Activated CD4-positive, alpha-beta T cell treated with anti-CD3 and anti-CD28 coated beads for 1 hour (primary cell): Measurements from ENCODE around the gene AMOTL1.

Experiments used
- DNase-seq: peaks from one replicate; pipeline ENCODE4 v3.0.0-alpha.2; 2020

Gene AMOTL1, protein sequence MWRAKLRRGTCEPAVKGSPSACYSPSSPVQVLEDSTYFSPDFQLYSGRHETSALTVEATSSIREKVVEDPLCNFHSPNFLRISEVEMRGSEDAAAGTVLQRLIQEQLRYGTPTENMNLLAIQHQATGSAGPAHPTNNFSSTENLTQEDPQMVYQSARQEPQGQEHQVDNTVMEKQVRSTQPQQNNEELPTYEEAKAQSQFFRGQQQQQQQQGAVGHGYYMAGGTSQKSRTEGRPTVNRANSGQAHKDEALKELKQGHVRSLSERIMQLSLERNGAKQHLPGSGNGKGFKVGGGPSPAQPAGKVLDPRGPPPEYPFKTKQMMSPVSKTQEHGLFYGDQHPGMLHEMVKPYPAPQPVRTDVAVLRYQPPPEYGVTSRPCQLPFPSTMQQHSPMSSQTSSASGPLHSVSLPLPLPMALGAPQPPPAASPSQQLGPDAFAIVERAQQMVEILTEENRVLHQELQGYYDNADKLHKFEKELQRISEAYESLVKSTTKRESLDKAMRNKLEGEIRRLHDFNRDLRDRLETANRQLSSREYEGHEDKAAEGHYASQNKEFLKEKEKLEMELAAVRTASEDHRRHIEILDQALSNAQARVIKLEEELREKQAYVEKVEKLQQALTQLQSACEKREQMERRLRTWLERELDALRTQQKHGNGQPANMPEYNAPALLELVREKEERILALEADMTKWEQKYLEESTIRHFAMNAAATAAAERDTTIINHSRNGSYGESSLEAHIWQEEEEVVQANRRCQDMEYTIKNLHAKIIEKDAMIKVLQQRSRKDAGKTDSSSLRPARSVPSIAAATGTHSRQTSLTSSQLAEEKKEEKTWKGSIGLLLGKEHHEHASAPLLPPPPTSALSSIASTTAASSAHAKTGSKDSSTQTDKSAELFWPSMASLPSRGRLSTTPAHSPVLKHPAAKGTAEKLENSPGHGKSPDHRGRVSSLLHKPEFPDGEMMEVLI

DNA sequence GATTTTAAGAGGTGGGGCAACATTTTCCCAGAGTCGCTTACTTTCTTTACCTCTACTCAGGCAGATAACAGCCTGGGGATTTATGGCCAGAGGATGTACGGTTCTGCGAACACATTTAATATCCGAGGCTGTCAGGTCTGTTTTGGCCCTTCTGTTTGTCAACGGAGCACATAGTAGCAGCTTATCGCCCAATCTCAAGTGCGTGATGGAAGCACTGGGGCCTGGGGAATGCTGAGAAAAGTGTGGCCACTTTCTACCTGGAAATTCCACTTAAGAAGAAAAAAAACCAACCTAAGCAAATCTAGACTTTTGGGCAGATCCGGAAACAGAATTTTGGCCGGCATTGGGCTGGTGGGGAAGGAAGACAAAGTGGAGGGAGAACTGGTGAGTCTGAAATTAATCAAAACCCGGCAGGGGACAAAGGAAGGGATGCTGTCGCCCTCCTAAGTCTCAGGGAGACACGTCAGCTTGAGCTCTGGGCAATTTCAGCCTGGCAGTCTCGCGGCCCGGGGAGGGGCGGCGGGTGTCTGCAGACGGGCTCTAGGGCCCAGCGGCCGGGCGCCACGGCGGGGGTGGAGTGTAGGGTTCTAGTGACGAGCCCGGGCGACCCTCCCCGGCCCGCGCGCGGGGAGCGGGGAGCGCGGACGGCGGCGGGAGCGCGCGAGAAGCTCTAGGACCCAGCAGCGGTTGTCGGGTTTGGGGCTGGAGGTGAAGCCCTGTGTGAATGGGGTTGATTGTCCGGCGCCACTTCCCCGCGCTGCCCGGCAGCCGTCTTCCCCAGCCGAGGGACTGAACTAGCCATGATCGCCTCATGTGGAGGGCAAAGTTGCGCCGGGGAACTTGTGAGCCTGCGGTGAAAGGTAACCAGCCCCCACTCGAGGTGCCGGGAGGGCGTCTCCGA is at the start of gene AMOTL1:
TSS of gene AMOTL1 (plus strand) at position 656 of the 901 bp plus-strand sequence. CDS start at position 812, 156 bp downstream.
- DNase-seq: no peak

DNA sequence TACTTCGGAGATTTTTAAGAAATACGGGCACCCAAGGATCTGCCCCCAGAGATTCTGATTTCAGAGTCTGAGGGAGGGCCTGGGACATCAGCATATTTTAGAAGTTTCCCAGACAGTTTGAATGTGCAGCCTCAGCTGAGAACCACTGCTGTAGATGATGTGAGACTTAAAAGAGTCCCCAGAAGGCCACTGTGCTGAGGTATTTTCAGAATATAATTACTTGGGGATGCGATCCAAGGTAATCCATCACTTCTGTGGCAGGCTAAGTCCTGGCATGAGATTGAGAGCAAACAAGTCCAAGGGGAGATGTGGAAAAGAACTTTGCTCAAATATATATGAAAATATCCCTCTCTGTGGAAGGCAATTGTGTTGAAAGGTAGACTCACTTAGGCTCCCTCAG is 48.3 kb upstream of the AMOTL1 start:
- DNase-seq: no peak

DNA sequence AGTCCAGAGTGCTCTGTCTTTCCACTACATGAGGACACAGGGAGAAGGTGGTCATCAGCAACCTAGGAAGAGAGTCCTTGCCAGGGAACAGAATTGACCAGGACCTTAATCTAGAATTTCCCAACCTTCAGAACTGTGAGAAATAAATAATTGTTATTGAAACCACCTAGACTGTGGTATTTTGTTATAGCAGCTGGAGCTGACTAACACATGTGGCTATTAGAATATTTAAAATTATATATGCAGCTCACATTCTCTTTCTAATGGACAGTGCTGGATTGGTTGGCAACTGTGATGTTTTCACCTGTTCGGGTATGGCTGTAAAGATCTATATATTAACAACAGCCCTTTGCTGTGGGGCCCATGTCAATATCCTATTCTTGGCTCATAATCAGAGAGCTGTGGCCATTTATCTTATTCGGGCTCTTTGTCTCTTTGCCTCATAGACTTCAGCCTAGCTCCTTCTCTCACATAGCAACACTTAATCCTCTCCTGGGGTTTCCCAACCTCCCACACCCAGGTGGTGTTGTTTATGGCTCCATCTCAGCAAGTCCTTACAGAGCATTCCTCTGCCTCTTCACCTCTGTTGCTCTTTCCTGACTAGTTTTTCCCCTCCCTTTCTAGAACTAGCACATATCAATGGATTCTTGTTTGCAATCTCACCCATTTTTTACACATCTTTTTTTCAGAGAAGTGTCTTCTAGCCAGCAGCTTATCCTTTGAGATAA is 46.4 kb upstream of the AMOTL1 start:
- no peak for DNase-seq

DNA sequence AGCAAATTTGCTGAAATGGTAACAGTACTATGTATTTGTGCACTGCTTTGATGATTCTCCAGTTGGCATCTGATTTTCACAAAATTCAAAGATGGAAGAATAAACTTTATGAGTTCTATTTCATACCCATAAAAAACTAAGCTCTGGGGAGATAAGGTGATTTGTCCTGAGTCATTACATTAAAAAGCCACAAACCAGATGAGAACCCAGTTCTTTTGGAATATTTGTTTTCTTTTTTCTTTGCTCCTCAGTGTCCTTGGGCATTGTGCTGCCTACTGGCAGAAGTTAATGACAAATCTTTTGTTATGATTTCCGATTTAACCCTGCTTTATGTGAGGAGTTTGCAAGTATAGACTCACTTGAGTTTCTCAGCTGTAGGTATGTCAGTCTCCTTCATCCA is 45.4 kb upstream of the AMOTL1 start:
- no peak for DNase-seq

DNA sequence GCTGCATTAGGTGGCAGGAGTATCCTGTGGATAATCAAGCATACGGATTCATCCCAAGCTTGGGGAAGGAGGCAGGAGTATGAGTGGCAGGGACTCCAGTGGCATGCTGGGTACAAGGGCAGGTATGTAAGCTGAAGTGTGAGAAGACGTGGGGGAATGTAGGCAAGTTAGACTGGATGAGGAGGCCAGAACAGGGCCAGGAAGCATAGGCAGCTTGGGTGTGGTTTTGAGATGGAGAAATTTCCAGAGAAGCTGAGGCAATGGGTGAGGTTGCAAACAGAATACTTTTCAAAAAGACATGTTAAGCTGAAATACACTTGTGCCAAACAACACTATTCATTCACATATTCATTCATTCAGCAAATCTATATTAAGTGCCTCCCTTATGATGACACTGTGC is 43.1 kb upstream of the AMOTL1 start:
- no peak for DNase-seq

DNA sequence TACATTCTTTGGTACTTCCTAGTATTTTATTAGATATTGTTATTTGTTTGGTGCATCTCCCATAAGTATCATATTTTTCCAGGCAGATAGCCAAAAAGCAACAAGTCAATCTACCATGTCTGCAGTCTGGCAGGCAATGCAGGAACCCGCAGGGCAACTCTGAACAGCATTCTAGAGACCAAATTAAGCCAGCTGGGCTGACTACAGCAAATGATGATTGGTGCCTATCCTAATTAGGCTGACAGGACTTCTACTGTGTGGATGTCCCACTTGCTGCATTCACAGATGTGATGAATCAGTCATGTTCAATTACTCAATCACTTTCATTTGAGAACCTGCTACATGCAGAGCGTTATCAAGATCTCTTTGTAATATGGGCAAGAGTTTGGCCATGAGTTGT is 40.3 kb upstream of the AMOTL1 start:
- no peak for DNase-seq

DNA sequence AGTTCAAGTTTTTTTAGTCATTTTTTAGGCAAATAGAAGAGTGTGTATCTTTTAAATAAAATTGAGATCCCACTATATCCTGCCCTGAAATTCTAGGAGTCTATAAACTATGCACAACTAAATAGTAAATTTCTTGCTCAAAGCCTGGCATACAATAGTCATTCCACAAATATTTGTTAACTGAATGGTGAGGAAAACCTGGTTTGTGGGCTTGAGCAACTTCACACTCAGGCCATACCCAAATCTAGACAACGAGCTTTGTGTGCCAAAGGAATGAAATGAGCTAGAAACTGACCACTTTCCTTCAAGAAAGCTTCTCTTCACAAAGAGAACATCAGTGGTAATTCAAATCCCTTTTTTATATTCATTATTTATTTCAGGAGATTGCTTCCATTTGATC is 39.6 kb upstream of the AMOTL1 start:
- no peak for DNase-seq

DNA sequence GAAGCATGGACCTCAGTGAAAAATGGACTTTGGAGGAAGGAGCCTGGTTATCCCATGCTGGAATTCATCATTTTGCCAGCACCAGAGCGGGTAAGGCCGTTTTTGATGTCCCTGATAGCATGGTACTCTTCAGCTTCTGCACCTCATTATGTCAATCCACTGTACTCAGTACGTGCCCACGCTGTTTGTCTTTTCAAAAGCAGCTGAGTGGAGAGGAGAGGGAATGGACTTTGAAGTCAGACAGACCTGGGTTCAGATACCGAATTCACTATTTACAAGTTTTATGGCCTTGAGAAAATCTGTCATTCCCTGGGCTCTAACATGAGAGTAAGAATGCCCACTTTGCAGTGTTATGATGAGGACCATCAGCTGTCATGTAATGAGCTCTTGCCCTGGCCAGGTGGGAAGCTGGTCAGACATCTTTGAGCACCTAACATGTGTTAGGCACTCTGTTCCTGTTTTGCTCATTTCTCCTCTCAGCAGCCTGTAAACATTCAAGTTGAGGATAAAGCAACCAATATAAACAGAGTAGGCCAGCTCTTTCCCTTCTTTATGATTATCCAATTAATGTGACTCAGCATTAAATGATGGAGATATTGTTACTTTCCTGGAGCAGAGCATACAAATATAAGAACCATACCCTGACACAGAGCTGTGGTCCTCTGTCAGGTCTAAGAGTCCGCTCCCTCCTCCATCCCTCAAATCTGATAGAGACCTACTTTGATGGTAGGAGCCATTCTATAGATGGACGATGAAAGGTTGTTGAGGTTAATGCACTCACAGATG is 39.0 kb upstream of the AMOTL1 start:
- no peak for DNase-seq

DNA sequence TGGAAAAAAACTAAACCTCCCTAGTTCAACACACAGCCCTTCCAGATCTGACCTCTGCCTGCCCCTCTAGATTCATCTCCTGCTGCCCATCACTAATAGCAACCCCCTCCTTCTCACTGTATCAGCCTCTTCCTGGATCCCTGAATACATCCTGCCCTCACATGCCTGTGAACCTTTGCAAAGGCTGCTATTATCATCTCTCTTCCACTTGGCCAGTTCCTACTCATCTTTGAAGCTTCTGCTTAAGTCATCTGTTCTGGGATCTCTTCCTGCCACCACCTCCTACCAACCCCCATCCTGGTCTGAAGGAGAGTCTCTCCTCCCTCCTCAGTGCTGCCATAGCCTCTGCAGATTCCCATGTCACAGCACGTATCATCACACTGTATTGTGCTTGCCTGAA is 38.0 kb upstream of the AMOTL1 start:
- DNase-seq: no peak

DNA sequence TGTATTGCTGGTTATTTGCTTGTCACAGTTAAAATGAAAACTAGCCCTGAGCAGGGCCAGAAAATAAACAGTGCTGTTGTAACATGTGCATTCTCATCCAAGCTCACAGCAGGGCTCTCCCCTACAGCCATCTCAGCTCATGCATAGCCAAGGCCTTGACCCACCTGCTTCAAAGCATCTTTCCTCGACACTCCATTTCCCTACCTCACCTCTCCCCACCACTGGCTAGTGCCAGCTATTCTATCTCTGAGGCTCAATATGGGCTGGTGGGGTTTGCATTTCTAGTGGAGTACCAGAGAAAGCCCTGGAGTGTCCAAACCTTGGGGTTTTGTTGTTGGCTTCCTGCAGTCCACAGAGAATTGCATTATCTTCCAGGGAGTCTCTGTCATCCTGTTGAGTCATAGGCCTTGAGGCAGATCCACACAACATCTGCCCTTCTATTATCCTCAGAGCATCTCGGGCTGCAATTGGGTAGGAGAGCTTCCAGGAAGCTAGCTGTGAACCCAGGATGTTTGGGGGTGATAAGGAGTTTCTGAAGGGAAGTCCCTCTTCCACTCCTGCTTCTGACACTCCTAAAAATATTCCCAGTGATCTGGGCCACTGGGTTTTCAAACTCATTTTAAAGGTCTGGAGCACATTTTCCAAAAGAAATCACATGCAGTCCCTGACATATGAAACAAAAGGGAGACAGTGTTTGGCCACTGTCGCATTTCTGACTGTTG is 36.1 kb upstream of the AMOTL1 start:
- no peak for DNase-seq

DNA sequence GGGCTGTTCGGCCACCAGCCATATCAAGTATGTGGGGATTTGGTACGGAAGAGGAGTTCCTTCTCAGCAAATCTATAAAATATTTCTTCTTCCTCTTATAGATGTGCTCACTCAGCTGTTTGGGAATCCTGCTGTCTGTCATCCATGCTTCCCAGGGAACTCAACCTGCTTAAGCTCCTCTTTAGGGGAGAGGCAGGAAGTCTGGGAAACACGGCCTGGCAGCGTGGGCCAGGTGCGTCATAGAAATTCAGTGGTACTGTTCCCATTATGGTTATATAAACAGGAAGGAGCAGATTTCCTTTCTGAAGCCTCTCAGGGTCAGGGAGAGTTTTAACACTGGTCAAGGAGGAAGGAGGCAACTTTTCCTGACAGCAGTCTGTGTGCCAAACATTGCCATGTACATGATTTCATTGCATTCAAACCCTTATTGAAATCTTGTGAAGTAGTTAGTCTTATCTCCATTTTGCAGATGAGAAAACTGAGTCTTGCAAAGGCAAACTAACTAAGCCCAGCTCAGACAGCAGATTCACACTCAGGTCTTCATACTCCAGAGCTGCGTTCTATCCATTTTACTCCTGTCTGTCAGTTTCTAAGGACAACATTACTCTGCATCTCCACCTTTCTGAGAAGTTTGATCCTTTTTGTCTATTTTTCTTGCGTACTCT is 35.4 kb upstream of the AMOTL1 start:
- DNase-seq: no peak

DNA sequence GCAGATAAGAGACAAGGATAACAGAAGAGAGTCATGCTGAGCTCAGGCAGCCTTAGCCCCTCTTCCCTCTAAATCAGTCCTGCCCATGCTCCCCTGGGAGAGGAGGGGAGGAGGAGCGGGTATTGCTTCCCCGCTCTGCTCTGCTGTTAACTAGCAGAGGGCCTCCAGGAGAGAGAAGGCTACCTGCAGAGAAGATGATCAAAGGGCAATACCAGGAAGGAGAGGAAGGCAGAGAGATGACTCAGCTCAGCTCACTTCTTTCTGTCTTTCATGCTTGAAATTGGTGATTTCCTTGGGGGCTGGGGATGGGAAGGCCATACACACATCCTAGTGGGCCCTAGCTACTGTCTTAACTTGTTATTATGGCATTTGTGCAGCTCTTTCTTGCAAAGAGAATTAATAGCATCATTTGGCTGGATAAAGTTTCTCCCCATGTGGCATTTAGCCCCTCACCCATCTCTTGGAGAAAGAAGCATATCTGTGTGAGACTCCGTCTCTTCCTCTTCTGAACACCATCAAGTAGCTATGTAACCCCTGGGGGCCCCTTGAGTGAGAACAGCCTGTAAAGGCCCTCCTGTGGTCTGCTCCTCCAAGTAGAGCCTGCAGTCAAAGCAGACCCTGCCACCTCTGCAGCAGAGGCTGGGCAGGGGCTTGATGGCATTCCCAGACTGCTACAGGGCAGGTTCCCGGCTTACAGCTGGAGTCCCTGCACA is 33.4 kb upstream of the AMOTL1 start:
- DNase-seq: no peak

DNA sequence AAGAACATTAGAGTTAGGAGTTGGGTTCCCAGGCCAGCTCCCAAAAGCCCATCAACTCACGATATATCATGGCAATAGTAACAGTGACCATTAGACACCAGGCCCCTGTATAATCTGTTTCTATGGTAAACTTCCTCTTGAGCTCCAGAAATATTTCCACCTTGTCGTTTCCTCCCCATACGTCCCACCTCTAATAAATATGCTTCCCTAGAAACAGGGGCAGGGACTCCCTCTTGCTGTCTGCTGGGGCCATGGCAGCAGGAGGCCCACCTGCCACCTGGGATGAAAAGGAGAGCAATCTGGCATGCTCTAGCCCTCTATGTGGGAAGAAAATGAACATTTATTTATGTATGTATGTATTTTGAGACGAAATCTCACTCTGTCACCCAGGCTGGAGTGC is 32.2 kb upstream of the AMOTL1 start:
- no peak for DNase-seq

DNA sequence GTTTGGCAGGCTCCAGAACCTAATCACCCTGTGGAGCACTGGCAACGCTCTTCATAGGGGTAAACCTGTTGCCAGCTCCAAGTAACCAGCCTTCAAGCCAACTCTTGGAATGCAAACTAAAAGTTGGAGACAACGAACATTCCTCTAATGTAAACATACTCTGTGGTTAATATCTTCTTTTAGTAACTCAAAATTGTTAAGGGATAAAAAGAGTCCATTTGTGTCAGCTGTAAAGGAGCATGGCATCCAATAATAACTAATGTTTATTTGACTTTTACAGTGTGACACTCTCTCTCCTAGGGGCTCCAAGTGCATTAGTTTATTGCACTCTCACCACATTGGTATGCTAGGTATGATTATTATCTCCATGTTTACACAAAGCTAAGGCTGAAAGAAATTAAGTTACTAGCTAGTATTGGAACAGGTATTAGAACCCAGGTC is 31.0 kb upstream of the AMOTL1 start:
- no peak for DNase-seq

DNA sequence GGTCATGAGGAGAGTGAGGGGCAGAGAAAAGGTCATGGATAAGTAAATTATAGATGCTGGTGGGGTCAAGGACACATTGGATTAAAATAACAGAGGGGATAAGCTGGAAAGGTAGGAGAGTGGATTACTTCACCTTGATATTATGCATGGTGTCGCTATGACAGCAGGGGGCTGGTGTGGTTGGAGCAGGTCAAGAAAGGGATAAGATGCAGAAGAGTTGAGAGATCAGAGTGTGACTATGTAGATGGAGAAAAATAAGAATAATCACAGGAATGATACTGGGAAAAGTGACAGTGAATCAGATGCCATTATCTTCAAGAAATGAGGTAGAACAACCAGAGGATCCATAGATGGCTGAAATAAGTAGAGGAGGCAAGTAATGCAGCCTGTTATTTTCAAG is 29.4 kb upstream of the AMOTL1 start:
- no peak for DNase-seq

DNA sequence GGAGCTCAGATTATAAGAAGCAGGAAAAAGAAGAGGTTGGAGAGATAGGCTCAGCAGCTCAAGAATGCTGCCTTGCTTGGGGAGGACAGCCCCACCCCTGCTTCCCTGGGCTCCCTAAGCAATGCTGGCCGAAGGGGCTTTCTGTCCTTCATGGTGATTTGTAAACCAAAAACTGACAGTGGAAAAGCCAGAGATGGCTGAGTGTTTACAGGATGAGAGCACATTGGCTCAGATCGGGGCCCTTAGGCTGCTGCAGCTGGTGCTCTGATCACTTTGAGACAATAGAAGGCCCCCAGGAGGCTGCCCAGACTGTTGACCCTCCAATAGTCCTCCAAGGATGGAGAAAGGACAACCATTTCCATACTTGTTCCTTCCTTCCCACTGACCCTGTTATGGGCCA is 28.8 kb upstream of the AMOTL1 start:
- no peak for DNase-seq

DNA sequence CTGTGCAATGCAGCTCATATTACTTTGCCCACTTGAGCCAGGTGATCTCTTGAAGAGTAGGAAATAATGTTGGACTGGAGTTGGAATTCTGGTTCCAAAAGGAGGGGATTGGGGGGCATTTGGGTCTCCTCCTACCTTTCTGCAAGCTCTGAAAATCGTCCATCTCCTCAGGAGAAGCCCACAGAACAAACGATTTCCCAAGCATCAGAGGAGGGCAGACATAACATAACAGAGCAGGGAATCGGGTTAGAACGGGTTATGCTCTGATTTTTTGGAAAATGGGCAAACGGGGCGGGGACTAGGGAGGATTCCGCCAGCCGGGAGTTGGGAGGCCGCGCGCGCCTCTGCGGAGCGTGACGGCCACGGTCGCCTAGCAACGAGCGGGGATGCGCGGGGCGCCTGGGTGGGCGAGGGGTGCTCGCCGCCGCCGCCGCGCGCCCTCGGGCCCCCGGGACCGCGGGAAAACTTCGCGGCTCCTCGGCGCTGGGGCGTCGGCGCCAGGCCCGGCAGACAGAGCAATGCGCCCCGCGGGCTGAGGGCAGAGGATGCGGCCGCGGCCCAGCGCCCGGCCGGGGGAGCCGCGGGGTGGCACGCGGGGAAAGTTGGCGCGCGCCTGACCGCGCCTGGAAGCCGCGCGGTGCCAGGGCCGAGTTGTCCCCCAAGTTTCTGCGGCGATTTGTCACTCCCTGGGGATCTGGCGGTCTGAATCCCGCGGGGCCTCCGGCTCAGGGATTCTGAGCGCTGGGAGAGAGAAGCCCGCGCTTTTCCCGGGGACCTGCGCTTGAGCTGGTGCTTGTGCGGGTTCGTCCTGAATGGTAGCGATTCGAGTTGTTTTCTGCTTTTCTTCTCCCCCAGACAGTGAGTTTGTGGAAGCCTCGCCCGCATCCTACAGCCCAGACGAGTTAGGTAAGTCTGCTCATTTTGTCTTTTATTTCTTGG is 27.8 kb upstream of the AMOTL1 start:
- no peak for DNase-seq

DNA sequence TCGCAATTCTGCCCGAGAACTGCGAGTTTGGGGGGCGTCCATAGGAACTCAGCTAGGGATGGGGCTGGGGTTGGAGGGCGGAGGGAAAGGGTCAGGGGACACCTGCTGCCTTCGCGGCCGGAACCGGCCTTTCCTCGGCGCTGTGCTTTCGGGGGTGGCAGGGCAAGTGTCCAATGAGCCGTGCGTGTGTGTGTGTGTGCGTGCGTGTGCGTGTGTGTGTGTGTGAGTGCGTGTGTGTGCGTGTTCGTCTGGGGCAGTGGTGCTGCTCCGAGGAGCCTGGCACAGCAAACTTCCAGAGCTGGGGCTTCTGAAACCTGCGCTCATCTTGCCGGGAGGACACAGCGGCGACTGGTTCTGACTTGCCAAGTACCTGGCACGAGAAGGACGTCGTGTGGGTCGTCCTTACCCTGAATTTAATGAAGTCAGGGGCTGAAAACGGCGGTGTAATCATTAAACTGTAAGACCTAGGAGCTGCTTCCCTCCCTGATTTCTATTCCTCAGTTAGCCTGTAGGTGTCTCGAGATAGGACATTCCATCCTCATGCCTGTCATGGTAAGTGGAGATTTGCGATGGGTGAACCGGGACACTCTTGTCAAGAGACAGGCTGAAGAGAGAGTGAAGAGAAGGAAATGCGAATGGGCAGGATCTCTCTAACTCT is 27.0 kb upstream of the AMOTL1 start:
- no peak for DNase-seq
